ENCODE data around the gene AAMP.

AAMP gene

DNA sequence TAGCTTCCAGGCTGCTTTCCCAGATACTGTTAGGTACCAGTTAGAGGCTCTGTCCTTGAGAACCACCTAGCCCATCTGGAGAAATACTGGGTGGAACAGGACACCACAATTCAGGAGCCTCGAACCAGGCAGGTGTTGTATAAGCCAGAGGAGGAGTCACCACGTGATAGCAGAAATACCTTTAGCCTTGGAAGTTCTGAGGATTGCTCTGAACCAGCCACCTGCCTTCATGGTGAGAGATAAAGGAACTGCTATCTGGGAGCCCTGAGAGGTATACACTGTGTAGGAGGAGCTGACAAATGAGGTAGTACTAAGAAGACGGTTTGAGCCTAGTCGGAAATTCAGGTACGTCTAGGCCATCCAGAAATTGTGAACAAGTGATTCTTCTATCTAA is 16.7 kb downstream of the AAMP start:
- TF ChIP-seq, protein P1, sequence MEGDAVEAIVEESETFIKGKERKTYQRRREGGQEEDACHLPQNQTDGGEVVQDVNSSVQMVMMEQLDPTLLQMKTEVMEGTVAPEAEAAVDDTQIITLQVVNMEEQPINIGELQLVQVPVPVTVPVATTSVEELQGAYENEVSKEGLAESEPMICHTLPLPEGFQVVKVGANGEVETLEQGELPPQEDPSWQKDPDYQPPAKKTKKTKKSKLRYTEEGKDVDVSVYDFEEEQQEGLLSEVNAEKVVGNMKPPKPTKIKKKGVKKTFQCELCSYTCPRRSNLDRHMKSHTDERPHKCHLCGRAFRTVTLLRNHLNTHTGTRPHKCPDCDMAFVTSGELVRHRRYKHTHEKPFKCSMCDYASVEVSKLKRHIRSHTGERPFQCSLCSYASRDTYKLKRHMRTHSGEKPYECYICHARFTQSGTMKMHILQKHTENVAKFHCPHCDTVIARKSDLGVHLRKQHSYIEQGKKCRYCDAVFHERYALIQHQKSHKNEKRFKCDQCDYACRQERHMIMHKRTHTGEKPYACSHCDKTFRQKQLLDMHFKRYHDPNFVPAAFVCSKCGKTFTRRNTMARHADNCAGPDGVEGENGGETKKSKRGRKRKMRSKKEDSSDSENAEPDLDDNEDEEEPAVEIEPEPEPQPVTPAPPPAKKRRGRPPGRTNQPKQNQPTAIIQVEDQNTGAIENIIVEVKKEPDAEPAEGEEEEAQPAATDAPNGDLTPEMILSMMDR (IDR thresholded peaks at IDR 0.05; ENCODE audit: borderline replicate concordance, insufficient read depth, low read depth, low read length), result no peak
- no peak overlapping the region for H3K4me3 ChIP-seq (ENCODE audit: low read depth, low read length)

DNA sequence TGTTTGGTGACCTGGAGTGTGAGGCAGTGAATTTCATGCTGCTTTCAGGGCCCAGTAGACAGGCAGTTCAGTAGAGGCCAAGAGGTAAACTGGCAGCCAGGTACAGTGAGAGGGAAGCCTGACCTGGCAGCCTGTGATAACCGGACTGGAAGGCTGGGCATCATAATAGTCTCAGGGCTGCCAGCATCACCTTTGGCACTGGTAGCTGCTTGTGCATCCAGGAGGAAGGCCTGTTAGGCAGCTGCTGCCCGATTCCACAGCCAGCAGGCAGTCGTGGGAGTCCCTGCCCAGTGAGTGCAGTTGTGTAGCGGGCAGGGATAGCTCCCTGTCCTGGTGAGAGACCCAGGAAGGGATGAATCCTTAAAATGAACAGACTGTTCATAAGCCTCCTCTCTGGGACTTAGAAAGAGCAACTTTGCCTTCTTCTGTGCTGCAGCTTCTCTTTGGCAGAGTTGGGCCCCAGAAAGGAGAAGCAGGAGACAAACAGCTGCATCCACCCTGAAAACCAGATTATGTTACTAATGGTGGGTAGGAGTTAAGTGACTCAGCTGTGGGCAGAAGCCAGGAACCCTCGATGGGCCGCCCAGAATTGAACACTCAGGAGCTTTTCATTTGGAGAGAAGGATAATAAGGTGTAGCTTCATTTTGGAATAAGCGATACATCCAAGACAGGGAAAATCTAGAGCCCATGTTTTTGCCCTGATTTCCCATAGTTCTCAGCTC is 17.3 kb downstream of the AAMP start:
- H3K4me3 ChIP-seq (ENCODE audit: low read depth, low read length), result no peak overlapping the region
- TF ChIP-seq, protein P1 (IDR thresholded peaks at IDR 0.05; ENCODE audit: borderline replicate concordance, insufficient read depth, low read depth, low read length), result no peak

DNA sequence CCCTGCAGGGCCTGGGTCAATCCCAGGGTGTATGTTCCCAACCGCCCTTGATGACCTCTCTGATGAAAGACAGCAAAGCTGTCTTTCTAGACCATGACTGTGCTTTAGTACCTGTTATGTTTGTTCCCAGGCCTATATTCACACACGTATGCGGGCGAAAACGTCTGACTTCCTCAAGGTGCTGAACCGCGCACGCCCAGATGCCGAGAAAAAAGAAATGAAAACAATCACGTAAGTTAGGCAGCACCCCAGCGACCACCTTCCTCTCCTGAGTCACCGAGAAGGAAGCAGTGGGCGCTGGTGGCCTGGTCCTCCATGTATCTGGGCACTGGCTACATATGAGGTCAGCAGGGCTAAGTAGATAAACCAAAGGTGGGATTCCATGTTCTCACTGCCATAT is 20.2 kb downstream of the AAMP start:
- H3K4me3 ChIP-seq (ENCODE audit: low read depth, low read length), result no peak overlapping the region
- TF ChIP-seq, protein P1 (IDR thresholded peaks at IDR 0.05; ENCODE audit: borderline replicate concordance, insufficient read depth, low read depth, low read length), result no peak

DNA sequence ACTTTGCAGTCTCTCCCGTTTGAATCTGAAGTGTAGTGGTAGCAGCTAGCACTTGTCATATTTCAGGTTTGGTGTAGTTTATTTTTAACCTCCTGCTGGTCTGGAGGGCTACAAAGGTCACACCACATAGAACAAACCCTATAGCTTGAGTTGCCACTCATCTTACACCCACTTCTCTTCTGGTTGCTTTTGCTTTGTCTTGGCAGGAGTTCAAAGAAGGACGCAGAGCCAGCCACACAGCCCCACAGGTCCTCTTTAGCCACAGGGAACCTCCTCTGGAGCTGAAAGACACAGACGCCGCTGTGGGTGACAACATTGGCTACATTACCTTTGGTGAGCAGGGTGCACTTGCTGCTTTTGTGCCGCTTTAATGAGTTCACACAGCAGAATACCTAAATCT is 24.7 kb downstream of the AAMP start:
- TF ChIP-seq, protein P1 (IDR thresholded peaks at IDR 0.05; ENCODE audit: borderline replicate concordance, insufficient read depth, low read depth, low read length), result no peak
- H3K4me3 ChIP-seq (ENCODE audit: low read depth, low read length), result no peak overlapping the region

DNA sequence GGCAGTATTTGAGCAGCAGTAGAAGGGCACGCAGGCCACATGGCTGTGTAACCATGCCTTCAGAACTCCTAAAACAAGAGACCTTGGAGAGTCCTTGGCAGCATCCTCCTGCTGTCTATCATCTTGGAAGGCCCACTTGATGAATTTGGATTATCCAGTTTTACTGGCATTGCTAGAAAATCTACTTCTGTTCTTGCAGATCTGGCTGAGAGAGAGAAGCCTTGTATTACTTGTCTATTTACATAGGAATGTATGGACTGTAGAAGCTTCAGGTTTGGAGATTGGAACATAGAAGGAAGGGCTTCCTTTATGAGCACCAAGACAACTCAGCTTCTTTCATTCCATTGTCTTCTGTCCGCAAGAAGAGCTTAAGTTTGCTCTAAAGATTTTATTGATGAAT is 25.3 kb downstream of the AAMP start:
- TF ChIP-seq, protein P1 (IDR thresholded peaks at IDR 0.05; ENCODE audit: borderline replicate concordance, insufficient read depth, low read depth, low read length), result no peak

DNA sequence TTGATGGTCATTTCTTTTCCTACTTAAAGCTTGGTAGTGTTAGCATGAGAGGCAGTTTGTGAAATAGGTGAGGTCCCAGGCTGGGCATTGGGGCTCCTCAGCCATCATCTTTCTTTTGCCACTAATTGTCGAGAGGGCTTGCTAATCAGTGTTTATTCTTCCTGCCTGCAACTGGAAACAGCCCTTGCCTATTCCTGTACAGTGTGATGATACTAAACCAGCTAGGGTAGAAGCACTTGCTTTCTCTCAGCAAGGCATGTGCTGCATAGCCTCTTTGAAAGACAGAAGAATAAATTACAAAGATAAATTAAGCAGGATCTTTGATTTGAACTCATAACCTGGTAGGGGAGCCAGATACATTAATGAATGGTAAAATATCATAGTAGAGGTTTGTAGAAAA is 25.7 kb downstream of the AAMP start:
- TF ChIP-seq, protein P1 (IDR thresholded peaks at IDR 0.05; ENCODE audit: borderline replicate concordance, insufficient read depth, low read depth, low read length), result no peak
- no peak overlapping the region for H3K4me3 ChIP-seq (ENCODE audit: low read depth, low read length)

More for the DNA sequence above, 25.3 kb downstream of the AAMP start:
- no peak overlapping the region for H3K4me3 ChIP-seq (ENCODE audit: low read depth, low read length)

DNA sequence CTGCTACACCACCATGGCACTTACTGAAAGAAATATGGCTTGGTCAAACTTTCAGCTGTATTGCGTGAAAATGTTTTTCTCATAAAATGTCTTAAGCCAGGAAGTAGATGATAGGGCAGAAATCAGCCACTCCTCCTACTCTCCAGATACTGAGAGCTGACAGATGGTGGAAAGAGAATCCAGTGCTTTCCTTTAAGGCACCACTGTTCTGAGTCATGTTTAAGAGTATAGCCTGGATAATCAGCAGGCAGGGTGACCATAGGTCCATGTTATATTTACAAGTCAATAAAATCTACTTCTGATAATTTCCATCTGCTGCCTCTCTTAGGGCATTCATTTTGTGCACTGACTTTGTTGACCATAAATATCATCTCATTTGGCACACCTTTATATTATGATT is 31.1 kb downstream of the AAMP start:
- TF ChIP-seq, protein P1 (IDR thresholded peaks at IDR 0.05; ENCODE audit: borderline replicate concordance, insufficient read depth, low read depth, low read length), result no peak
- no peak overlapping the region for H3K4me3 ChIP-seq (ENCODE audit: low read depth, low read length)
